Transverse colon (tissue), 4 donors: Measurements from ENCODE around the gene HMGN4. TPM values are rescaled to one million over a fixed set of nuclear protein-coding genes. Genes with fewer than 3 reads are reported as not detected.
"Not testable (repeated sequence)": the region's sequence is repeated elsewhere in the genome, so short reads cannot be mapped to it uniquely, and the experiment has no call there.

Experiments used
- DNase-seq: peaks from one replicate; pipeline ENCODE4 v3.0.0-alpha.2; 2019
- H3K27ac ChIP-seq, 4 donors: fragments of 200-600 bp; sonication (generic); 2 replicates each; pipeline ENCODE4 v1.5.1; 2016 to 2018; ENCODE audit warnings: inconsistent platforms in 4 of 4
- H3K27me3 ChIP-seq: fragments of 200-600 bp; sonication (generic); 2 replicates; pipeline ENCODE4 v1.5.1; 2017; ENCODE audit warnings: inconsistent platforms
- H3K36me3 ChIP-seq, 4 donors: fragments of 200-600 bp; sonication (generic); 2 replicates each; pipeline ENCODE4 v1.5.1; 2017 to 2019; ENCODE audit warnings: inconsistent platforms in 4 of 4
- H3K4me1 ChIP-seq, 4 donors: fragments of 200-600 bp; sonication (generic); 2 replicates each; pipeline ENCODE4 v1.5.1; 2017 to 2020; ENCODE audit warnings: inconsistent platforms in 4 of 4
- H3K4me3 ChIP-seq, 4 donors: fragments of 200-600 bp; sonication (generic); 1 replicate in 1 of 4; 2 replicates in 3 of 4; pipeline versions ENCODE4 v1.5.1 to v1.6.1; 2017 to 2019; ENCODE audit warnings: inconsistent platforms in 4 of 4
- H3K9me3 ChIP-seq, 2 donors: fragments of 200-600 bp; sonication (generic); 2 replicates each; pipeline ENCODE4 v1.5.1; 2017 to 2019; ENCODE audit warnings: inconsistent platforms in 2 of 2
- CTCF ChIP-seq, 5 experiments: fragments of 200-600 bp in 3 of 5; fragments of 450-650 bp in 2 of 5; sonication (generic) in 3 of 5; IDR thresholded peaks; 1 replicate in 2 of 5; 2 replicates in 3 of 5; pipeline ENCODE4 v1.5.1; 2016 to 2017; ENCODE audit warnings: antibody characterized with exemption in 5 of 5, inconsistent platforms in 3 of 5, mild to moderate bottlenecking in 2 of 5, moderate library complexity in 1 of 5
- EP300 ChIP-seq: sonication (generic); formaldehyde crosslinking; IDR thresholded peaks from one replicate; pipeline ENCODE4 v1.6.1; 2017; ENCODE audit warnings: antibody characterized with exemption, low read depth
- POLR2A ChIP-seq: fragments of 450-650 bp; IDR thresholded peaks from one replicate; pipeline ENCODE4 v1.6.1; 2016; ENCODE audit warnings: antibody characterized with exemption, mild to moderate bottlenecking, moderate library complexity
- POLR2AphosphoS5 ChIP-seq, 3 donors: sonication (generic); formaldehyde crosslinking; IDR thresholded peaks; one replicate each; pipeline ENCODE4 v1.6.1; 2016; ENCODE audit warnings: antibody characterized with exemption in 3 of 3
- WGBS, 2 donors: methylation state at CpG; one replicate each; pipeline ENCODE4 v1.1.5; 2018; ENCODE audit warnings: low coverage in 1 of 2; 5-methylcytosine and 5-hydroxymethylcytosine counted together
- in situ Hi-C, 4 donors: fragments of 200-750 bp; cut with MboI; loops; one replicate each; pipeline versions ENCODE4 v1.15.0 to v1.15.1; 2017; ENCODE audit warnings: low sequenced_read_pairs in 3 of 4, low pct_ligation_motif_present in 1 of 4, low pct_unique_long_range_greater_than_20kb in 1 of 4
- intact Hi-C: fragments of 100-400 bp; cut with DNase I; formaldehyde crosslinking; loops from one replicate; pipeline ENCODE4 v1.15.1; 2023; ENCODE audit warnings: low total_unique reads
- total RNA-seq, 4 donors: library from RNA; depleted of rRNA; stranded (reverse); fragments of >200 nt; gene quantifications; one replicate each; pipeline ENCODE4 v1.1.0, GENCODE V29; 2016

HMGN4 gene
- total RNA-seq, 4 donors from 2014 or later: 20.3 to 69.6 (median 62.8) TPM

- DNase-seq: peak; percentile 33
- peaks cover 38% of the 10 kb centered on the region for H3K27me3 ChIP-seq
- TF ChIP-seq EP300 (no peak), POLR2AphosphoS5 (IDR thresholded peaks at IDR 0.05) (no peak), POLR2A (no peak), CTCF (IDR thresholded peaks at IDR 0.05) (no peak)
- H3K9me3 ChIP-seq: no peaks in the 10 kb centered on the region
- WGBS, 2 donors: 0 to 12% methylated on average over 2 to 49 of the region's 49 CpGs
- in situ Hi-C loops: no loop called here
- no peak overlapping the region for H3K27ac ChIP-seq
- H3K36me3 ChIP-seq: no peaks in the 10 kb centered on the region
- H3K4me3 ChIP-seq: peak overlapping the region in 3 of 4 donors; percentile 6 to 38 (median 24)
- peaks cover 5 to 13% (median 11%) of the 10 kb centered on the region in 4 donors for H3K4me1 ChIP-seq
- intact Hi-C loops: no loop called here
Observed at GRCh38 chr6:26501482-26501986, 36.6 kb upstream of the HMGN4 start.

DNA sequence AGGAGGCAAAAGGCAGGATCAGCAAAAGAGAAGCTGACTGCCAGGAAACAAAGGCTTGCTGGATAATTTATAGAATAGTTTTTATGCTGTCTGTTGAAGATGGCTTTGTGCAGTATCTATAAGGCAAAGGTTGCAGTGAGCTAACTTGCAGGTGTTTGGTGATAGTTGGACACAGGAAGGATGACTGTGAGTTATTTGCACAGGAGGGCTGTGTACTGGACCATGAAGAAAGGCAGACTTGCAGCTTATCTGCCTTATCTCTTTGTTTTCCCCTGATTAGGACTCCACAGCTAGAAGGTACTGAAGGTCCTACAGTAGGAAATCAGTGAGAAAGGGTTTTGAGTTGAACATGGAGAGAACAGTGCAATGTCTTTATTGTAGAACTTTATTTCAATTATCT is 36.0 kb upstream of the HMGN4 start:
- H3K27me3 ChIP-seq: peaks cover 38% of the 10 kb centered on the region
- TF ChIP-seq CTCF (IDR thresholded peaks at IDR 0.05) (no peak), POLR2AphosphoS5 (IDR thresholded peaks at IDR 0.05) (no peak), POLR2A (no peak), EP300 (no peak)
- no peaks in the 10 kb centered on the region for H3K9me3 ChIP-seq
- no peak overlapping the region for H3K27ac ChIP-seq
- no peaks in the 10 kb centered on the region for H3K36me3 ChIP-seq
- DNase-seq: no peak
- peak overlapping the region in 2 of 4 donors; percentile 6 to 38 for H3K4me3 ChIP-seq
- in situ Hi-C loops: no loop called here
- intact Hi-C loops: no loop called here
- H3K4me1 ChIP-seq: peaks cover 5 to 13% (median 11%) of the 10 kb centered on the region in 4 donors

DNA sequence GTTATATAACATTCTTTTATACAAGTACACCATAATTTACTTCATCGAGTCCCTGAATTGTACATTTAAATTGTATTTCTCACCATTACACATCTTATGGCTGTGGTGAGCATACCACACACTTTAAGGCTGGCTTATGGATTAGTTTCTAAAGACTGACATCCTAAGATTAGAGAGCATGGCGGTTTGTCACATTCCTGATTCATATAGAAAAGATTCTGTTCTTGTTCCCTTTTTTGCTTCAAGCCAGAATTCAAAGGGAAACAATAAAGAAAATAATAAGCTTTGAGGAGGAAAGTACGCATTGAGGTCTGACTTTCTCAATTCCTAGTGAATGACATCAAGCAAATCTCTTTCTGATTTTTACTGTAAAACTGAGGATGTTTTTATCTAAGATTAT is 35.5 kb upstream of the HMGN4 start:
- intact Hi-C loops: no loop called here
- no peak for TF ChIP-seq EP300
- TF ChIP-seq POLR2AphosphoS5 (IDR thresholded peaks at IDR 0.05): no peak
- no peak for TF ChIP-seq POLR2A
- TF ChIP-seq CTCF (IDR thresholded peaks at IDR 0.05): no peak
- Histone ChIP-seq H3K36me3 (no peaks in the 10 kb centered on the region), H3K9me3 (no peaks in the 10 kb centered on the region), H3K4me3 (no peak overlapping the region), H3K4me1 (peaks cover 5 to 13% (median 11%) of the 10 kb centered on the region in 4 donors), H3K27me3 (peaks cover 38% of the 10 kb centered on the region), H3K27ac (no peak overlapping the region)
- in situ Hi-C loops: no loop called here
- DNase-seq: no peak
- WGBS, 2 donors: 76 to 78% methylated on average over 3 of the region's 3 CpGs

DNA sequence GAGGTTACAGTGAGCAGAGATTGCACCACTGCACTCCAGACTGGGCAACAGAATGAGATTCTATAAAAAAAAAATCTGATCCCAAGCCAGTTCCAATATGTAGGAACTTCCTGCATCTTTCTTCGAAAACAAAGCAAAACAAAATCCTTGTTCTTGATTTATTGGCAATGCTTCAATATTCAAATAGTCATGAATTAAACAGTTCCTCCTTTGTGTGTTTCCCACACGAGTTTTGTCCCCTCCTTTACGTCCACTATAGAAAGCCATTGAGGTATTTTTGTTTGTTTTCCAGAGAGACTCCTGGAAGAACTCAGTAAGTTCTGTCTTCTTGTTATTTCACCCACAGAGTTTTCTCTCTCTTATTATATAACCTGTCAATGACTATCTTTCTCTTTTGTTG is 30.5 kb upstream of the HMGN4 start:
- Histone ChIP-seq H3K9me3 (no peaks in the 10 kb centered on the region), H3K4me1 (no peaks in the 10 kb centered on the region), H3K36me3 (no peaks in the 10 kb centered on the region), H3K4me3 (no peak overlapping the region), H3K27ac (no peak overlapping the region), H3K27me3 (peaks cover 14% of the 10 kb centered on the region)
- no peak for TF ChIP-seq EP300
- in situ Hi-C loops (no loop called here), intact Hi-C loops (no loop called here)
- no peak for DNase-seq
- 72 to 74% methylated on average over 3 of the region's 3 CpGs for WGBS, 2 donors

GRCh38 chr6:26511033-26511432 is 27.1 kb upstream of the HMGN4 start:
- DNase-seq, in situ Hi-C loops, H3K36me3 ChIP-seq, H3K4me3 ChIP-seq, H3K9me3 ChIP-seq, H3K4me1 ChIP-seq, H3K27ac ChIP-seq, intact Hi-C loops, H3K27me3 ChIP-seq: not testable (repeated sequence)
- 84 to 90% methylated on average over 2 to 8 of the region's 8 CpGs for WGBS, 2 donors
